Peyer's patch (tissue), 4 donors: ENCODE data around the gene IL17RA. TPM values are rescaled to one million over a fixed set of nuclear protein-coding genes. Genes with fewer than 3 reads are reported as not detected.

Experiments
- DNase-seq, 3 donors: peaks; one replicate each; pipeline ENCODE4 v3.0.0-alpha.2; 2017 to 2019
- H3K27ac ChIP-seq, 4 donors: fragments of 200-600 bp; sonication (generic); one replicate each; pipeline ENCODE4 v1.5.1; 2016 to 2019
- H3K27me3 ChIP-seq, 2 donors: fragments of 200-600 bp; sonication (generic); one replicate each; pipeline ENCODE4 v1.5.1; 2019
- H3K36me3 ChIP-seq, 3 donors: fragments of 200-600 bp; sonication (generic); one replicate each; pipeline ENCODE4 v1.5.1; 2016 to 2019
- H3K4me1 ChIP-seq, 4 donors: fragments of 200-600 bp; sonication (generic); one replicate each; pipeline ENCODE4 v1.5.1; 2016 to 2019
- H3K4me3 ChIP-seq, 4 donors: fragments of 200-600 bp; sonication (generic); 1 replicate in 3 of 4; 2 replicates in 1 of 4; pipeline ENCODE4 v1.5.1; 2016 to 2019; ENCODE audit warnings: mild to moderate bottlenecking in 1 of 4
- H3K9me3 ChIP-seq, 4 donors: fragments of 200-600 bp; sonication (generic); one replicate each; pipeline ENCODE4 v1.5.1; 2016 to 2019; ENCODE audit warnings: mild to moderate bottlenecking in 1 of 4
- POLR2A ChIP-seq, 2 donors: fragments of 450-650 bp; IDR thresholded peaks; one replicate each; pipeline ENCODE4 v1.5.1; 2017; ENCODE audit warnings: antibody characterized with exemption in 2 of 2, mild to moderate bottlenecking in 2 of 2, moderate library complexity in 2 of 2
- total RNA-seq, 4 donors: library from RNA; depleted of rRNA; stranded (reverse); fragments of >200 nt; gene quantifications; one replicate each; pipeline ENCODE4 v1.1.0, GENCODE V29; 2016
- TF ChIP-seq, protein P1 (sequence below), 6 experiments: fragments of 450-650 bp in 4 of 6; fragments of 200-600 bp in 2 of 6; sonication (generic) in 1 of 6; IDR thresholded peaks; one replicate each; pipeline ENCODE4 v1.5.1; 2017 to 2019; ENCODE audit warnings: antibody characterized with exemption in 6 of 6, mild to moderate bottlenecking in 3 of 6, moderate library complexity in 1 of 6

IL17RA gene
- total RNA-seq, 4 donors from 2014 or later, result 12.4 to 23.6 (median 18.3) TPM

GRCh38 chr22:17159504-17159951 is 74.7 kb downstream of the IL17RA start:
- Histone ChIP-seq H3K27me3 (no peaks in the 10 kb centered on the region), H3K27ac (peak overlapping the region; percentile 84 to 95 (median 86)), H3K36me3 (no peaks in the 10 kb centered on the region), H3K4me3 (peak overlapping the region; percentile 73 to 93 (median 81)), H3K4me1 (peaks cover 0 to 21% (median 0%) of the 10 kb centered on the region in 4 donors), H3K9me3 (no peaks in the 10 kb centered on the region)
- peak; percentile 0 to 37 for TF ChIP-seq POLR2A (IDR thresholded peaks at IDR 0.05)
- TF ChIP-seq, protein P1, sequence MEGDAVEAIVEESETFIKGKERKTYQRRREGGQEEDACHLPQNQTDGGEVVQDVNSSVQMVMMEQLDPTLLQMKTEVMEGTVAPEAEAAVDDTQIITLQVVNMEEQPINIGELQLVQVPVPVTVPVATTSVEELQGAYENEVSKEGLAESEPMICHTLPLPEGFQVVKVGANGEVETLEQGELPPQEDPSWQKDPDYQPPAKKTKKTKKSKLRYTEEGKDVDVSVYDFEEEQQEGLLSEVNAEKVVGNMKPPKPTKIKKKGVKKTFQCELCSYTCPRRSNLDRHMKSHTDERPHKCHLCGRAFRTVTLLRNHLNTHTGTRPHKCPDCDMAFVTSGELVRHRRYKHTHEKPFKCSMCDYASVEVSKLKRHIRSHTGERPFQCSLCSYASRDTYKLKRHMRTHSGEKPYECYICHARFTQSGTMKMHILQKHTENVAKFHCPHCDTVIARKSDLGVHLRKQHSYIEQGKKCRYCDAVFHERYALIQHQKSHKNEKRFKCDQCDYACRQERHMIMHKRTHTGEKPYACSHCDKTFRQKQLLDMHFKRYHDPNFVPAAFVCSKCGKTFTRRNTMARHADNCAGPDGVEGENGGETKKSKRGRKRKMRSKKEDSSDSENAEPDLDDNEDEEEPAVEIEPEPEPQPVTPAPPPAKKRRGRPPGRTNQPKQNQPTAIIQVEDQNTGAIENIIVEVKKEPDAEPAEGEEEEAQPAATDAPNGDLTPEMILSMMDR (IDR thresholded peaks at IDR 0.05), result no peak
- peak; percentile 50 to 85 (median 82) for DNase-seq

DNA sequence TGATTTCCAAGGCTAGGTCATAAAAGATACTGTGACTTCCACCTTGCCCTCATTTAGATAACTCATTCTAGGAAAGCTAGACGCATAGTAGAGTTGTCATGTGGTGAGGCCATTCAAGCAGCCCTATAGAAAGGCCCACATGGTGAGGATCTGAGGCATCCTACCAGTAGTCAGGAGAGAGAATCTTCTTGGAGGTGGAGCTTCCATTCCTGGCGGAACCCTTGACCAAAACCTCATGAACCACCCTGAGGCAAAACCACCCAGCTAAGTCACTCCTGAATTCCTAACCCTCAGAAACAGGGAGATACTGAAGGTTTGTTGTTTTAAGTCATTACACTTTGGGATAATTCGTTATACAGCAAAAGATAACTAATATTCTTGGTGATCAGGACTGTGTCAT is 77.2 kb downstream of the IL17RA start:
- no peaks in the 10 kb centered on the region for H3K9me3 ChIP-seq
- peaks cover 0 to 21% (median 0%) of the 10 kb centered on the region in 4 donors for H3K4me1 ChIP-seq
- no peaks in the 10 kb centered on the region for H3K36me3 ChIP-seq
- H3K4me3 ChIP-seq, result no peak overlapping the region
- no peak for TF ChIP-seq POLR2A (IDR thresholded peaks at IDR 0.05)
- TF ChIP-seq, protein P1 (IDR thresholded peaks at IDR 0.05), result no peak
- no peak for DNase-seq
- no peak overlapping the region for H3K27ac ChIP-seq
- H3K27me3 ChIP-seq, result no peaks in the 10 kb centered on the region

DNA sequence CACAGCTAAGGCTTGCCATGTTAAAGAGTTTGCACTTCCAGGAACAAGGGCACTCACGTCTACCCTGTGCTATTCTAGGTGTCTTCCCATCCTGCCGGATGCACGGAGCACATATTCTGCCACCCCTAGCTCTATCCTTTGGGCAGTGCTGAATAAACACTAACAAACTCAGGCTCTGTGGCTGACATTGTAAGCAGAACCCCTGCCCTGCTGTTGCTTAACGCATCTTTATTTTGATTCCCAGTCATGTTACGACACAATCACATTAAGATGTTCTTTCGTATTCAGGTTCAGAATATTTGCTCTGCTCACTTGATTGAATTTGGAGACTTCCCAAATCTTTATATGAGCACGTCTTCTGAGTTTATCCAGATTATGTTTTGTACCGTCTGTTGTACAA is 77.9 kb downstream of the IL17RA start:
- H3K9me3 ChIP-seq, result no peaks in the 10 kb centered on the region
- no peak overlapping the region for H3K4me3 ChIP-seq
- no peak for DNase-seq
- H3K4me1 ChIP-seq, result peaks cover 0 to 13% (median 0%) of the 10 kb centered on the region in 4 donors
- TF ChIP-seq, protein P1 (IDR thresholded peaks at IDR 0.05), result no peak
- TF ChIP-seq POLR2A (IDR thresholded peaks at IDR 0.05), result no peak
- H3K27me3 ChIP-seq, result no peaks in the 10 kb centered on the region
- no peaks in the 10 kb centered on the region for H3K36me3 ChIP-seq
- no peak overlapping the region for H3K27ac ChIP-seq

DNA sequence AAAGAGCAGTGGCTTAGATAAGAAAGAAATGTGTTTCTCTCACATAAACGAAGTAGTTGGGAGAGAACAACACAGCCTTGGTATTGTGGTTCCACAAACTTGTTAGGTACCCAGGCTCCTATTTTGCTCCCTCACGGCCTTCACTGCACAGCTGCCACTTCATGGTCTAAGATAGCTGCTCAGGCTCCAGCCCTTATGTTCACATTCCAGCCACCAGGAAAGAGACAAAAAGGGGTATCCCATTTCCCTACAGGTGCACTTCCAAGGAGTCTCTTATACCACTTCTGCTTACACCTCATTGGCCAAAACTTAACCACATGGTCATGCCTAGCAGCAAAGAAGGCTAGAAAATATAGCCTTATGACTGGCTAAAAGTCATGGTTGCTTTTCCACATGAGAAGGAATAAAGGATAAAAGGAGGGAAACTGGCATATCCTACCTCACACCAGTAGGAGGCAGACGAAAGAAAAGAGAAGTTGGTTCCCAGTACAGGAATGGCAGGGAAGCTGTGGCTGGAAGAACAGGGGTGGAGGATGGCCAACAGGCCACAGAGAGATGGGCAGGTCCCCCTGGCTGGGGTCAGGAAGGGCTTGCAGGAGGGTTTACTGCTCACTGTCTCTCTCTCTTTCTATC is 79.7 kb downstream of the IL17RA start:
- peaks cover 0 to 6% (median 0%) of the 10 kb centered on the region in 4 donors for H3K4me1 ChIP-seq
- H3K4me3 ChIP-seq, result no peak overlapping the region
- H3K27me3 ChIP-seq, result no peaks in the 10 kb centered on the region
- no peak for TF ChIP-seq POLR2A (IDR thresholded peaks at IDR 0.05)
- TF ChIP-seq, protein P1 (IDR thresholded peaks at IDR 0.05), result peak in 2 of 6 experiments; percentile 3 to 19
- no peaks in the 10 kb centered on the region for H3K36me3 ChIP-seq
- DNase-seq, result no peak
- no peak overlapping the region for H3K27ac ChIP-seq
- H3K9me3 ChIP-seq, result no peaks in the 10 kb centered on the region

Other genes starting within 250 kb of the IL17RA start
- not detected for gene GAB4, start 76.8 kb upstream of the IL17RA start, total RNA-seq
- gene TMEM121B, start 36.4 kb downstream of the IL17RA start, total RNA-seq, result under 1 TPM in 3 of 4 donors, not detected in 1; 0.18 to 0.76 (median 0.40) TPM
- 10 to 100 TPM; 15.7 to 42.0 (median 31.0) TPM for gene HDHD5, start 74.3 kb downstream of the IL17RA start, total RNA-seq
- 10 to 100 TPM in 2 of 4 donors, 1 to 10 TPM in 2; 7.4 to 52.8 (median 14.2) TPM for gene ADA2, start 134.4 kb downstream of the IL17RA start, total RNA-seq